ENCODE data around the gene SPOCK1.

GRCh38 chr5:137403869-137404268, 95.3 kb downstream of the SPOCK1 start:
- no peak for TF ChIP-seq USF2 (IDR thresholded peaks at IDR 0.05; ENCODE audit: low read depth, low read length)
- no peak for TF ChIP-seq POLR2A (IDR thresholded peaks at IDR 0.05; ENCODE audit: low read depth, low read length)
- TF ChIP-seq CTCF (conservative IDR thresholded peaks at IDR 0.05; ENCODE audit: low read depth, low read length) = no peak
- no peak for TF ChIP-seq MAZ (IDR thresholded peaks at IDR 0.05; ENCODE audit: borderline replicate concordance, low read depth, low read length)

Measured in IMR-90 (cell line).